GM21576 (cell line): ENCODE measurements around the gene IL1RAPL1.

Source experiments
- ATAC-seq: cut with Tn5 transposase; IDR thresholded peaks from one replicate; pipeline ENCODE4 v1.9.1; 2021; ENCODE audit warnings: mild to moderate bottlenecking, moderate library complexity; ENCODE audit not compliant: unreplicated experiment

The IL1RAPL1 gene

GRCh38 chrX:28586981-28587551, at the start of gene IL1RAPL1:
Gene IL1RAPL1 (plus strand): TSS chrX:28587446.
- no peak for ATAC-seq

- no peak for ATAC-seq
Measured at GRCh38 chrX:28542791-28543190, 44.5 kb upstream of the IL1RAPL1 start.

DNA sequence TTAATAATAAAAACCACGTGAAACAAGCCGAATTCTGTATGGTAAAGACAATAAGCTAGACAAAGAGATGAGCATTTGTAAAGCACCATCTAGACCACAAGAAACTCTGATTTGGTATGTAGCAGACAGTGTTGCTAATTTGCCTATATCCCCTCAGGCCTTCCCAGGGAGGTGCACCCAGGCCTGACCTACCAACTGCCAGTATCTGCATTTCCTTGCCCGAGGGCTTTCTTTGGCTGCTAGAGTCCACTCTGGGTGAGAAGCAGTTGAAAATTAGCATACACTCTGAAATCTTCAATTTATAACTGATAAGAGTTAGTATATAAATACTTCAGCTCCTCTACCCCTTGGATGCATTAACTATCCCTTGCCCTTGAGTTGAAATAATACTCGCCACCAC, 37.4 kb upstream of the IL1RAPL1 start:
- ATAC-seq = no peak

DNA sequence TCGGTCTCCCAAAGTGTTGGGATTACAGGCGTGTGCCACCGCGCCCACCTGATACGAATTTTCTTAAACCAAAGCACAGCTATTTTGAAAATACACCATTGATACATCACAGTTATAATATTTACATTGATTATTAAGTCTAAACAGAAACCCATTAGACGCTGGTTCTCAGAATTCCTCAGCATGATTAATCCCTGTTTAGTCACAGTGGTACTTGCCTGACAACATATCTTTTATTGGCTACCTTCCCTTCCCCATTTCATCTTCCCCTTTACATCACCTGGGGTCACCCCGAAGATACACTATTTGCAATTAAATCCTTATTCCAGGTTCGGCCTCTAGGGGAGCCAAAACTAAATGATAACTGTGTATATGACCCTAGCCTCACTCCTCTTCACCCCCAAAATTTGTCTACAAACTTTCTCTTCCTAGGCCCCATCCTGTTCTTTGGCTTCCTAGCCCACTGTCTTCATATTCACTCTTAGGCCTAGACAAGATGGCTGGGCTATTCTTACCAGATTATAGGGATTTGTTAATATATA, 36.8 kb upstream of the IL1RAPL1 start:
- ATAC-seq = no peak

GRCh38 chrX:28552322-28552721, 34.9 kb upstream of the IL1RAPL1 start:
- ATAC-seq = no peak

DNA sequence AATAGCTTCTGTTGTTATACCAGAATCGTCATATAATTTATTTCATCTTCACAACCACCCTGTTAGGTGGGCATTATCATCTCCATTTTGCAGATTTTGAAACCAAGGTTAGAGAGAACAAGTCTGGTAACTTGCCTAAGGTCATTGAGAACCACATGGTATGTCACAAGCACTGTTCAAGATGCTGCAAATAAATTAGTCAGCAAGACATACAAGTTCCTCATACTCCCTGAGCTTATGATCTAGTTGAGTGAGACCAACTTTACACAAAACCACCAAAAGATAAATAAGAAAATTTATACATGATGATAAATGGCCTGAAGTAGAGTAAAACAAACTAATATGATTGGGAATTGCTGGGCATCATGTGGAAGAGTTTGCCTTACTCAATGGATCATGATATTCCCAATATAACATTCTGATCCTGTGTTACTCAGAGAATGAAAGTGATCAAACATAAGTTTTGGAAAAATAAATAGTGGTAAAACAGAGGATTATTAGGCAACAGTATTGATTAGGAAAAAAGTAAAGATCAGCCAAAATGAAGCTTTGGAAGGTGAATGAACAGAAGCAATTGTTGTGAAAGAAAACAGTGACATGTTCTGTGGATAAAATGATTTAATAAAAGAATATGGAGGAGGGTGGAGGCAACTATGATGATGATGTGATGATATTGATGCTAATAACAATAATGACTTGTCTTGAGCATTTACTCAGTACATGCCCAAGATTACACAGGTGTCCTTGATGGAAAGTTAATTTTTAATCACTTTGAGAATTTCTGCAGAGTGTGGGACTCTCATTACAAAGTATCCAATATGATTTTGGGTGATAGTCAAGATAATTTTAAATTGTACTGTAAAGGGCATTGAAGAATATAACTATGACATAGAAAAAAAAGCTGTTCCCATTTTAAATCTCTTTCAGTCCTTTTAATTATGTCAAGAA, 34.1 kb upstream of the IL1RAPL1 start:
- no peak for ATAC-seq

GRCh38 chrX:28576117-28576516, 11.1 kb upstream of the IL1RAPL1 start:
- no peak for ATAC-seq

- no peak for ATAC-seq
Measured at GRCh38 chrX:28581522-28581921, 5.7 kb upstream of the IL1RAPL1 start.

- ATAC-seq = no peak
Measured at GRCh38 chrX:28582511-28582910, 4.7 kb upstream of the IL1RAPL1 start.

DNA sequence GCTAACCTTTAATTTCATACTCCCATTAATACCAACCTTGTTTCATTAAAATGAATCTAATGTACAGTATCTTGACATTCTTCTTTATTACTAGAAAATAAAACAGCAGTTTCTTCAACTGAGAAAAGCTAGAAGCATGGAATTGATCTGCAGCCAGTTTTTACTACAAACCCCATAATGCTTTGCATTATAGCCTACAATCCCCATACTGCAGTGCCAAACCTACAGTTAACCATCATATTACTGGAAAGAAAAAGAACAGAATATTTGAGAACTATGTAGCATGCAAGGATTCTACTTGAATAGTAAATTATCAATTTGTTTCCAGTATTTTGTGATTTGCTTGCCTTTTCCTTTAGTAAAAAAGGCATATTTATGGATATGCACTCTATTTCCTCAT, 3.2 kb upstream of the IL1RAPL1 start:
- ATAC-seq = no peak

DNA sequence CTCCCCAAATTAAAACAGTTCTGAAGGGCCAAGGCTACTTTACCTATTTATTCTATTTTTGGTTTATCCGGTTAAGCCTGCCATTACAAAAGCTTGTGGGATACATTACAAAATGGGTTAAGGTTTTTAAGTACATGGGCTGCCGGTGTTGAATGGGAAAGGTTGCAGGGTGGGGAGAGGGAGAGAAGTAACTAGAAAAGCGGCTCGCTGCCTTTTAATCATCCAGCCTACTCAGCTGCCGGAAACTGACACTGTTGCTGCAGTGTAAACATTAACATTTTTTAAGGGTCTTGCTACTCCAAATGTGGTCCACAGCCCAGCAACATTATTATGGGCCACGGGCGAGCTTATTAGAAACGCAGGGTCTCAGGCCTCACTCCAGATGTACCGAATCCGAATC, 1.5 kb upstream of the IL1RAPL1 start:
- ATAC-seq = no peak

DNA sequence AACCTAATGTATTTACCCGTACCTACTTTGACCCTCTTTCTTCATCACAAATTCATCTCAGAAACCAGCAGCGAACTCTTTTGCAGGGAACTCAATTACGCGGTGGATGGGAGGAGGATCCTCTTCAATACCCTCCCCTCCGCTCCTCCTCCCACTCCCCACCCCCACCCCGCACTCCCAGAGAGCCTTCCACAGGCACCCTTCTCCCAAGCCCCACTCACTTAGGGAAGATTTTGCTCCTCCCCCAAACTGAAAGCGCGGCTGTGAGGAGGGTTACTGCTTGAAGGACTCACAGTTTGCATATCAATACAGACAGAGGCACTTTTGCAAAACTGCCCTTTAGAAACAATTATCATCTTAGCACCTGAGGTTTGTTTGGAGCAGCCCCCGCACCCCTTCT, 960 bp upstream of the IL1RAPL1 start:
- no peak for ATAC-seq

- no peak for ATAC-seq
Measured at GRCh38 chrX:28589046-28589445, 1.8 kb downstream of the IL1RAPL1 start.

DNA sequence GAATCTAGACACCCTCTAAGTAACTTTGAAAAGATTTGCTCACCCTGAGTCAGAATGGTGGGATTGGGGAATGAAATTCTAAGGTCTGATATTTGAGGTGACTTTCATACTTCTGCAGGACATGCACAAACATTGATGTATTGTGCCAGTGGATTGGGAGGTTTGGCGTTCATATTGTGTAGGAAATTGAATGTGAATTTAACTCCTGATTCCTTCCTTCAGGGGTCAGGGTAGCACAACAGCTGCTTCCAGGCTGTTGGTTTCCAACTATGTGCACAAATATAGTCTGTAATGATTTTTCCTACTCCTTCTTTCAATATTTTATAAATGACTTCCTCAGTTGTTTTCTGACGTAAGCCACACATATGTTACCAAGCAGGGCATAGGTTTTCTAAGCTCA, 3.1 kb downstream of the IL1RAPL1 start:
- no peak for ATAC-seq

DNA sequence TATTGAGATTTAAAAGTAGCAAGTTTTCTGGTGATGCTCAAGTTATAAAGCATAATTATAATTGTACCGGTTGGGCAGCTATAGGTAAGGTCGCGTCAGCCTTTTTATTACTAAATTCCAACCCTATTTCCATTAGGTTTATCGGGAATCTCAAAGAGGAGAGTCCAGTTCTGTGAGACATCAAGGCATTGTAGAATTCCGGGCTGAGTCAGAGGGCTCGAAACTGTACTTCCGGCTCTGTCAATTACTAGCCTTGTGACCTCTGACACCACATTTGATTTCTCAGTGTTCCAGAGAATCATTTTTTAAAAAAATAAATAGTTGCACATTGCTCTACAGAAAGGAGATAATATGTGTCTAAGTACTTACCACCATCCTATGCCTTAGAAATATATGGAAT, 4.3 kb downstream of the IL1RAPL1 start:
- ATAC-seq = no peak

DNA sequence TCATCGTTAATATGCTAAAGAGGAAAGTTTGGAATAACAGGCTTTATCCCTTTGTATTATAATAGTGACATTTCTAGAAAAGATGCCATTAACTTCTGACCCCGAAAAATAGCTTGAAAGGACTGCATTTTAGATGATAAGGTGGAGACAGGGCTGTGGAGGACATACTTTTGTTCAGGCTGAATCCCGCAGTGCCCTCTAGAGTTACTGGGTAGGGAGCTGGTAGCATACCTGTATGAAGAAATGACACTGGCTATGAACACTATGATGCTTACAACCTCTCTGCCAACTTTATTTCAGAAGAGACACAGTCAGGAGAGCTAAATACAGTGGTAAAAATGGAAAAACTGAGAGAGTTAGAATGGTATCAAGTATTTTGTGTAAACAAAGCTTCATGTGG, 8.1 kb downstream of the IL1RAPL1 start:
- ATAC-seq = no peak

DNA sequence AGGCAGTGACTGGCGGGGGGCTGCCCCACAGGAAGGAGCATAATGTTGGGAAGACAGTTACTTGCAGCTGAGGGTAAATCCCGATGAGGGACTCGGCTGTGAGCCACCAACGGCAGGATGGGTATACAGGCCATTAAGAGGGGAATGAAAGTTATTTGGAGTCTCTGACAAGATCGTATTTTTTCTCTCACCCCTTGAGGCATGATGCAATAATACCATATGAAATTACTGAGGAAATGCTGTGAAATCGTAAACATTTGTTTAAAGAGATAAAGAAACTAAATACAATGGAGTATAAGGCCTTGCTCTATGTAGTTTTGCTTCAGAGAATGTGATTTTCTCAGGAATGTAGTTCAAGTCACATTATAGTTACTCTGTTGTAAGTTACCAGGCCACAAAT, 12.7 kb downstream of the IL1RAPL1 start:
- no peak for ATAC-seq

DNA sequence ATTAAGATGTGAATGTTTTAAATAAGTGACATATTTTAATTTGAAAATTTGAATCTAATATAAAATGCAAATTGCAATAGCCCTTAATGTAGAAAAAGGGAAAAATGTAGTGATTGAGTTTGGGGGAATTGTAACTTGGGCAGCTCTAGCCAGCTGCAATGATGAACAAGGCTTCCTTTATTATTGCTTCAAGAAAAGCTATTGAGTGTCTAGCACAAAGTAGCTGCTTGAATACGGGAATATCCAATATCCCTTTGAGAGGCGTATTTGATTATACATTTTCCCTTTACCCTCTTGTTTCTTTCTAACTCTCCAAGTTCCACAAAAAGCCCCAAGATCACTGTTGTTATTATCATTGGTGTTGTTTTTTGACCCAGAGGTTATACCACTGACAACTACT, 21.8 kb downstream of the IL1RAPL1 start:
- no peak for ATAC-seq

GRCh38 chrX:28609917-28610613, 22.8 kb downstream of the IL1RAPL1 start:
- no peak for ATAC-seq

DNA sequence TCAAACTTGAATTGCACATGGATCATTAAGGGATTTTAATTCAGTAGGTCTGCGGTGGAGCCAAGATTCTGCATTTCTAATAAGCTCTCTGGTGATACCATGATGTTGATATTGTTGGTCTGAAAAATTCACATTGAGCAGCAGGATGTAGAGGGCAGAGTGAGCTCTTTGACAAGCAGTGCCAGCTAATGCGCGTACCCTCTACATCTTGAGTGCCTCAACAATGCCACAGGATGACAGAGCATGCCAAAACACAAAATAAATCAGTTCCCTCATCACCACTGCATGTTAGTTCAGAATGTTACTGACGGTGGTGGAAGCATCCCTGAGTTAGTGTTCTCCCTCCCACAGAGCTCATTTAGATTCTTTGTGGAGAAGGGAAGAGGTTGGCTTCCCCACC, 23.5 kb downstream of the IL1RAPL1 start:
- no peak for ATAC-seq

DNA sequence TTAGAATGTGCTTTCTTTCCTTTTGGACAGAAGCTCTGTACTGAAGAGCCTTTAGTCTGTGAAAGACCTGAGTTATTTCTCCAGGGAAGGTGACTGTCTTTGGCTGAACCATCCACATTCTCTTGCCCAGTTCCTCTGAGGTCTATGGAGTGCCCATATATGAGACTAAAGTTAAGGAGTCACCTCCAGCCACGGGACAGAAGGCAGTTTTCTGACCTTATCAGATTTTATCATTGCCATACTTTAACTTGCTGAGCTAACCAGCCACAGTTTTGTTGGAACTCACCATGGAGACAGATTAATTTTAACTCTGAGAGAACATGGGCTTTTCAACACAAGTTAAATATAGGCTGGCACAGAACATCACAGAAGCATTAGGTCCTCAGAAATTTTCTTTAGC, 26.3 kb downstream of the IL1RAPL1 start:
- ATAC-seq = no peak

- ATAC-seq = no peak
Measured at GRCh38 chrX:28625223-28625622, 38.0 kb downstream of the IL1RAPL1 start.
